NT2/D1 (cell line): Measurements from ENCODE around the gene CST6.

Experiments
- YY1 ChIP-seq: IDR thresholded peaks from 2 replicates; pipeline ENCODE4 v1.6.1; 2011; ENCODE audit not compliant: insufficient read length, insufficient read depth
- ZNF274 ChIP-seq: IDR thresholded peaks from 2 replicates; pipeline ENCODE4 v1.6.1; 2011; ENCODE audit warnings: mild to moderate bottlenecking, low read depth, low read length

GRCh38 chr11:66016793-66017177, 5.0 kb downstream of the CST6 start:
- TF ChIP-seq YY1 (no peak), ZNF274 (no peak)
